Femur (tissue), 1 donor: Measurements from ENCODE around the gene RIC8A.

ENCODE experiments used
- DNase-seq: peaks from one replicate; pipeline ENCODE4 v3.0.0-alpha.2; 2017

RIC8A gene

DNA sequence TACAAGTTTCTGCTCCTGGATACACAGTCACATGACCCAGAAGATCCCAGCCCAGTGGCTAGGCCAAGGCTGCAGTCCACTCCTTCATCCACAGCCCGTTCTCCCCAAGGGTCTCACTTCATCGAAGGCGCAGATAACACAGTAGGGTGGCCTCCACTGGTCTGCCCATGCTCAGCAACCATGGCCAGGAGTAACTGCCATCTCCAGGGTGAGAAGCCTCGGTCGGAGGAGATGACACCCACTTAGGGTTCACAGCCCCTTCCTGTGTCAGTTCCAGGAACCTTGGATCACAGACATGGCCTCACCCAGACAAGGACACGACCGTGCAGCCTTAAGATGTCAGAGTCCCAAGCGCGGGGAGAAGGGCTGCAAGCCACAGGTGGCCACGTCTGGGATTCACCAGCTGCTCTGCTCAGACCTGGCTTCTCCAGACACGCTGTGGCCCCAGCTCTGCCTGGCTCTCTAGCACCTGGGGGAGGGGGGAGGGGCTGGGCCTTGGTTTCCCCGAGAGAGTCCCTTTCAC, 2.9 kb upstream of the RIC8A start:
- peak; percentile 28 for DNase-seq

DNA sequence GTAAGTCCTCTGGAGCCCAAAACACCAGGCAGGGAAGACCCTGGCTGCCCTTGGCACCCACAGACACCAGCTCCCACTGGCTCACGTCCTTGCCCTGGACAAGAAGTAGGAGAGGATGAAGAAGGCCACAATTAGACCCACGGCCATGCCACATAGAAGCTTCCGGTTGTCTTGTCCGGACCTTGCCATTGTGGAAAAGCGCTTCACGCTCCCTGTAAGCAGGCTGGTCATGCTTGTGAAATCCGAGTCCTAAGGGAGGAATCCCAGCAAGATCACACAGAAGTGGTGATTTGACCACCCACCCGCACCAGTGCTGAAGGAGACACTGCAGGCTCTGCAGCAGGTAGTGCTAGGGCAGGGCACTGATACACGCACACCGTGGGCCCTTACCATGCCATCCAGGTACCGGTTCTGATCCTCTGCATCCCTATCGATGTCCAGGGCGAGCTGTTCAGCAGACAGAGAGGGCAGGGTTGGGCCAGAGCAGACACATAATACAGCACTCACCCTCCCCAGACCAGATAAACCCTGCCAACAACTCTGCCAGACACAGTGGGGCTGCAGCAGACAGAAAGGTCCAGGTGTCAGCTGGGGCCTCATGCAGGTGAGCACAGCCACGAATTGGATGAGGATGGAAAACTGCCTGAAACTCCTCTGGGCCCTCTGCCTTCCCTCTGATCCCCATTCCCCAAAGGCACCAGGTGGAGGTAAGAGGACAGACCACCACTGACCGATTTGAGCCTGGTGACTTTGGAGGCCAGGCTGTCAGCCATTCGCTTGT, 2.1 kb upstream of the RIC8A start:
- DNase-seq = no peak

DNA sequence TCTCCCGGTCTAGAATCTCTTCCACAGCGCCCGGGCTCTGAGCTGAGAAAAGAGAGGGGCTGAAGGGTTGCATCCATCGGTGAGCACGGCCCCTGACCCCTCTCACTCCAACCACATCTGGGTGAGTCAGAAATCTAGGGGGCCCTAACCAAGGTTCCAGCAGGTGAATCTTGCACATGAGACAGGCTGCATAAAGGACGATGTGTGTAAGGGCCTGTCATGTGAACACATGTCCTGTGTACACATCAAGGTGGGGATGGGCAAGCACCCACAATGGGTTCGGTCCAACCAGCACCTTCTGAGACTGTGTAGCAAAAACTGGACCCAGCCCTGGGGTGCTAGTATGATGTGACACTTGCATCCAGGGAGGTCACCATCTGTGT, 1.5 kb upstream of the RIC8A start:
- DNase-seq = peak; percentile 19

DNA sequence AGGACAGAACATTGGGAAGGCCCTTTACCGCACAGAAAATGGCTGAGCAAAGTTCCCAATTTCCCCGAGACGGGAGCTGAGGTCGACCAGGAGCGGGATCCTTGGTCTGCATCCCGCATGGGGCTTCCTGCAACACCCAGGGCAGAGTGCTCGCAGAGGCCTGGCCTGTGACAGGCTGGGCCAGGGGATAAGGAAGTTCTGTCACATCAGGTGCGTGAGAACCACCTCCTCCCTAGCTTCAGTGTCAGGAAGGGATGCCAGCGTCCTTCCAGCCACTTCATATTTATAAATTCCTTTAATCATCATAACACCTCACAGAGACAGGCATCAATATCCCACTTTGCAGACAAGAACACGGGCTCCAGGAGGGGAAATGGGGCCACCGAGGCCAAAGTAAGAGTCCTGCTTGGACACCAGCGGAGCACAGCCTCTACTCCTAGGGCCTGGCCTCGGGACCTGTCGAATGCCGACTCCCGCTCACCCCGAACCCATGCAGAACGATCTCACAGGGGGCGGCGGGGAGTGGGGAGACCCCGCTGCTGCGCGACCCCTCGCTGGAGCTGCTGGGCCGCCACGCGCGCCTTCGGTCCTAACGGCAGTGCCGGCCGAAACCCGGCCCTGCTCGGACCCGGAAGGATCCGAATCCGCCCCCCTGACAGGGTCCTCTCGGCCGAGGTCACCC, 841 bp upstream of the RIC8A start:
- peak; percentile 39 for DNase-seq

DNA sequence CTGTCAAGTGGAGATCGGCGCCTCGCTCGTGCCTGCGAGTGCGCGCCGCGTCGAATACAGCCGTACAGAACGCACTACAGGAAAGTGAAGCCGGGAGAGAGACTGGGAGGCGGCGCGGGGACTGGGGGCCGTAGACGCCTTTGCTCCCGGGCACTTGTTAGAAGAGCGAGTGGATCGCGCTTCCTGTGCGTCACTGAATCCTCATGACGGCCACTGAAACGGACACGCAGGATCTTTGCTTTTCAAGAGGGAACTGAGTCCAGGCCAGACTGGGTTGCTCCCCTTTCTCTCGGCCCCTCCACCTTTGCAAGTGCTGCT, 314 bp downstream of the RIC8A start:
- no peak for DNase-seq

DNA sequence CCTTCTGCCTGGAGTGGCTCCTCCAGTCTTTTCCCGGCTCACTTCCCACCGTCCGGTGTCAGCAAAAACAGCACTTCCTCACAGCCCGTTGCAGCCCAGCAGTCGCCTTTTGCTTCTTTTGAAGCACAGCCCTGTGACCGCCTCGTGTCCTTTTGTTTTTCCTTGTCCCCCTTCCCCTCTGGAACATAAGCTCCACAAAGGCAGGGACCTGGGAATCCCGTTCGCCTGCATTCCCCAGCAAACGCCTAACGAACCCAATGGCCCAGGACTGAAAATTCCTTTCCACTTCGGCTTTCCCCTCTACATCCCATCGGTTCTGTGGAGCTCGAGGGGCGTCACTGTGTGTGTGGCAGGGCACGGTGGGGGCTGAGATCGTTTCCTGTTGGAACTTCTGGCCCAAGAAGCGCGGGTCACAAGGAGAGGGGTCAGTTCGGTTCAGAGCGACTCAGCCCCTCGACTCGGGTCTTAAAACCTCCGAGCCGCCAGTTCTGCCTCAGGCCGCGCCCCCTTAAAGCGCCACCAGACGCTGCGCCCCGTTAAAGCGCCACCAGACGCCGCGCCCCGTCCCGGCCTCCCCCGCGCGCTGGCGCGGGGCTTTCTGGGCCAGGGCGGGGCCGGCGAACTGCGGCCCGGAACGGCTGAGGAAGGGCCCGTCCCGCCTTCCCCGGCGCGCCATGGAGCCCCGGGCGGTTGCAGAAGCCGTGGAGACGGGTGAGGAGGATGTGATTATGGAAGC, 841 bp downstream of the RIC8A start:
- peak; percentile 89 for DNase-seq

DNA sequence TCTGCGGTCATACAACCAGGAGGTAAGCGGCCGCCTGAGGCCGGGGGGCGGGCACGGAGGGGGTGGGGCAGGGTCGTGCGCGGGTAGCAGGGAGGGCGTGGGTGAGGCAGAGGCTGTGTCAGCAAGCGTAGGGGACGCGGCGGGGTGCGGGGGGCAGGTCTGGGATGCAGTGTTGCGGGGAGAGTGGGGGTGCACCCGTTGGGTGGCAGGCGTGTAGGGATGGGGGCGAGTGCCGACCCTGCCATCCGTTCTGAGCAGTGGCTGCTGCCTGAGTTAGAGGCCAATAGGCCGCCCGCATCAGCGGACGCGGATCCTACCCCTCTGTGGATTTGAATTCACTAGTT, 1.4 kb downstream of the RIC8A start:
- no peak for DNase-seq

DNA sequence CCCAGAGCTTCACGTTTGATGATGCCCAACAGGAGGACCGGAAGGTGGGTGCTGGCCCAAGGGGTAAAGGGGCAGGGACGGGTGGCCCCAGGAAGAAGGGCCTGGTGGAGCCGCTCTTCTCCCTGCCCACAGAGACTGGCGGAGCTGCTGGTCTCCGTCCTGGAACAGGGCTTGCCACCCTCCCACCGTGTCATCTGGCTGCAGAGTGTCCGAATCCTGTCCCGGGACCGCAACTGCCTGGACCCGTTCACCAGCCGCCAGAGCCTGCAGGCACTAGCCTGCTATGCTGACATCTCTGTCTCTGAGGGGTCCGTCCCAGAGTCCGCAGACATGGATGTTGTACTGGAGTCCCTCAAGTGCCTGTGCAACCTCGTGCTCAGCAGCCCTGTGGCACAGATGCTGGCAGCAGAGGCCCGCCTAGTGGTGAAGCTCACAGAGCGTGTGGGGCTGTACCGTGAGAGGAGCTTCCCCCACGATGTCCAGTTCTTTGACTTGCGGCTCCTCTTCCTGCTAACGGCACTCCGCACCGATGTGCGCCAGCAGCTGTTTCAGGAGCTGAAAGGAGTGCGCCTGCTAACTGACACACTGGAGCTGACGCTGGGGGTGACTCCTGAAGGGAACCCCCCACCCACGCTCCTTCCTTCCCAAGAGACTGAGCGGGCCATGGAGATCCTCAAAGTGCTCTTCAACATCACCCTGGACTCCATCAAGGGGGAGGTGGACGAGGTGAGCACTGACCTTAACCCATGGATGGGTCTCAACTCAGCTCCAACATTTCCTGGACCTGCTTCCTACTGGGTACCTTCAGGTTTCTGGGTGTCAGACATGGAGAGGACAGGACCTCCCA, 2.0 kb downstream of the RIC8A start:
- no peak for DNase-seq

DNA sequence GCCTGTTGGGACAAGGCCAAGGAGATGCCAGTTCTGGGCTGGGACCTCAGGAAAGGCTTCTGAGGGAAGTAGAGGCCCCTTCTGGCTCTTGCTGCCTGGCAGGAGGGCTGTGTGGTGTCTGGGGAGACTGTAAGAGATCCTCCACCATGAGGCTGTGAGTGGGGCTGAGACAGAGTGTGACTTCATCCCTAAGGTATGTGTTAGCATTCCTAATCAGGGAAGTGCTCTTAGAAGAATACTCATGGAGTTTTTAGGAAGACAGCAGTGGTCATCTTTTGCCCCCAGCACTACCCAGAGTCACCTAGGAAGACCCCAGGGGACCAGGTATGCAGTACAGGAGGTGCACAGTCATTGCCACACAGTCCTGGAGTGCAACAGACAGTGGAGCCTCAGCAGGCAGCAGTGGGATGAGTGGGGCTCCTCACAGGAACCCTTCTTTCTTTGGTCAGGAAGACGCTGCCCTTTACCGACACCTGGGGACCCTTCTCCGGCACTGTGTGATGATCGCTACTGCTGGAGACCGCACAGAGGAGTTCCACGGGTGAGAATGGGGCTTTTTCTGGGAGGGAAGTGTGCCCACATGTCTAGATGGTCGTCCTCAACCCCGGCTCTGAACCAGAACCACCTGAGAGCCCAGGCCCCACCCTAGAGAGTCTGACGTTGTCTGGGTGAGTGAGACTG, 2.8 kb downstream of the RIC8A start:
- DNase-seq = no peak

DNA sequence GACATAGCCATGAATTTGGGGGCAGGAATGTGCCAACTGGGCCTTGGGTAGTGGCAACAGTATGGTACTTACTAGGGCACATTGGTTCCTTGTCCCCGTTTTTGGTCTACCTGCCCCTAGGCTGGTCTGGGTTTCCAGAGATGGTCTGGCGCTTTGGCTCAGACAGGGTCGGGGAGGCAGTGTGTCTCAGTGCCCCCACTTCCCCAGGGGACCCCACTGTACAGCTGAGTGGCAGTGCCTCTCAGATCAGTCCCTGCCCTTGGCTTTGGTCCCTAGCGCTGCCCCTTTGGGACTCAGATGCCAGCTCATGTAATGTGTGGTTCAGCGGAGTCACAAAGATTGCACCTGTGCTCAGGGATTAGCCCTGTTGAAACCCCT, 3.3 kb downstream of the RIC8A start:
- no peak for DNase-seq

DNA sequence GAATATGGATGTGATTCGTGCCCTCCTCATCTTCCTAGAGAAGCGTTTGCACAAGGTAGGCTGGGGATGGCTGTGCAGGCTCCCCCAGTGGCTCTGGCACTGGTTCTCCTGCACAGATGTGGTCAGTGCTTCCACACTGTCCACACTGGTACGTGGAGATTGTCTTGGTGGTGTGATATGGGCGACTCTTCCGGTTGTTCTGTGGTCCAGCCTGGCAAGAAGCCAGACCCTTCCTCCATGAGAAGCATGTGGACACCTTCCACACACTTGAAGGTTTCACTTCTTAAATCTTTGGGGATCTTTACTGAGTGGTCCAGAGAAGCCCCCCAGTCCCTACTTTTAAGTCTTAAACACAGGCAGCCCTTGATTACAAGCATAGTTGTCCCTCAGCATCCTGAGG, 3.8 kb downstream of the RIC8A start:
- DNase-seq = no peak

DNA sequence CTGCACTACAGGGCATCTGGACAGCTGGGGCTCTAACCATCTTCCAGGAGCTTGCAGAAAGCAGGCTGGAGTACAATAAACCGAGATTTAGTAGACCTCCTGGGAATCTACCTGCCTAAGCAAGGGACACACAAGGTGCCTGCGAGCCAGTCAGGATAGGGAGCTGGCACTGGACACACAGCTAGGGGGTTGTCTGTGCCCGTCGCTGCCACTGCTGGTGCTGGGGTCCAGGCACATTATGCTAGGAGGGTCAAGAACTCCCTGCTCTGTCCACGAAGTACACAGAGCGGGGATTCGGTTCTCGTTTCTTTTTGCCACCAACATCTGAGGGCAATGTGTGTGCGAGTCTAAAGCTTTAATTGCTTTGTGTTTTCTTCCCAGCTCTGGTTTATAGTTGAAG, 4.2 kb downstream of the RIC8A start:
- no peak for DNase-seq

DNA sequence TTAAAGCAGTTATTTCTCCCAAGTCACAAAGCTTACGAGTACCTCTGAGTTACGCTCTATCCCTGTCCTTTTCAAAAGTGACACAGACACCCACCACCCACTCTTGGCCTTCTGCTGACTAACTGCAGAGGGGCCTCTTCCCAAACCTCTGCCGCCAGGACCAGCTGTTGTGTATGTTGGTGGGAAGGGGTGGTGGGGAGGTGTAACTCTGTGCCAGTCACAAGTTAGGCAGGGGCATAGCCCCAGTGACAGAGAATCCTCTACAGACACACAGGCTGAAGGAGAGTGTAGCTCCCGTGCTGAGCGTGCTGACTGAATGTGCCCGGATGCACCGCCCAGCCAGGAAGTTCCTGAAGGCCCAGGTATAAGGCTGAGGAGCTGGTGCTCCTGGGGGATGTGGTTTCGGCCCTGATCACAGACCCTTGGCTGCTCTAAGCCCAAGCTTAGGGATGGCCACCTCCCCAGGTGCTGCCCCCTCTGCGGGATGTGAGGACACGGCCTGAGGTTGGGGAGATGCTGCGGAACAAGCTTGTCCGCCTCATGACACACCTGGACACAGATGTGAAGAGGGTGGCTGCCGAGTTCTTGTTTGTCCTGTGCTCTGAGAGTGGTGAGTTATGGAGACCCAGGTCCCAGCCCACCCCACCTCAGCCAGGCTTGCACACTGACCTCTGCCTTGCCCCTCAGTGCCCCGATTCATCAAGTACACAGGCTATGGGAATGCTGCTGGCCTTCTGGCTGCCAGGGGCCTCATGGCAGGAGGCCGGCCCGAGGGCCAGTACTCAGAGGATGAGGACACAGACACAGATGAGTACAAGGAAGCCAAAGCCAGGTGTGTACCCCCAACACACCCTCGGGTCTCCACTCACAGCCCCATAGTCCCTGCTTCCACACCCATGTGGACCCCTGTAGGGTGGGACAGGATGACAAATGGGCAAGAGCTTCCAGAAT, 4.9 kb downstream of the RIC8A start:
- no peak for DNase-seq

DNA sequence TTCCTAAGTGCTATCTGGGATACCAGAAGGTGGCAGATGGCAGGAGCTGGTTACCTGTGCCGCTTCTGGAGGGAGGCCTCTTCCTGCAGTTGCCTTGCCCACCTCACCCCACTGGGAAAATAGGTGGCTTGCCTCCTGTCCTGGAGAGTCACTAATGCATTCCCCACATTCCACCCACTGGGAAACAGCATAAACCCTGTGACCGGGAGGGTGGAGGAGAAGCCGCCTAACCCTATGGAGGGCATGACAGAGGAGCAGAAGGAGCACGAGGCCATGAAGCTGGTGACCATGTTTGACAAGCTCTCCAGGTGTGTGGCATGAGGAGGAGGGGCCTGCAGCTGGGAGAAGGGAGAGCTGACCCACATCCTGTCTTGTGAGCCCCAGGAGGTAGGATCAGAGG, 5.6 kb downstream of the RIC8A start:
- no peak for DNase-seq

DNA sequence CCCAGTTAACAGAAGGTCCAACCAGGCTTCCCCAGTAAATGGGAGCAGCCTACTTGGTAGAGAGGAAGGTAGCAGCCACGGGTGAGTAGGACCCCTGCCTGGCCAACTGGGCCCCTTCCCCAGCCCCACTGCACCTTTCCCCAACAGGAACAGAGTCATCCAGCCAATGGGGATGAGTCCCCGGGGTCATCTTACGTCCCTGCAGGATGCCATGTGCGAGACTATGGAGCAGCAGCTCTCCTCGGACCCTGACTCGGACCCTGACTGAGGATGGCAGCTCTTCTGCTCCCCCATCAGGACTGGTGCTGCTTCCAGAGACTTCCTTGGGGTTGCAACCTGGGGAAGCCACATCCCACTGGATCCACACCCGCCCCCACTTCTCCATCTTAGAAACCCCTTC, 6.6 kb downstream of the RIC8A start:
- DNase-seq = no peak

DNA sequence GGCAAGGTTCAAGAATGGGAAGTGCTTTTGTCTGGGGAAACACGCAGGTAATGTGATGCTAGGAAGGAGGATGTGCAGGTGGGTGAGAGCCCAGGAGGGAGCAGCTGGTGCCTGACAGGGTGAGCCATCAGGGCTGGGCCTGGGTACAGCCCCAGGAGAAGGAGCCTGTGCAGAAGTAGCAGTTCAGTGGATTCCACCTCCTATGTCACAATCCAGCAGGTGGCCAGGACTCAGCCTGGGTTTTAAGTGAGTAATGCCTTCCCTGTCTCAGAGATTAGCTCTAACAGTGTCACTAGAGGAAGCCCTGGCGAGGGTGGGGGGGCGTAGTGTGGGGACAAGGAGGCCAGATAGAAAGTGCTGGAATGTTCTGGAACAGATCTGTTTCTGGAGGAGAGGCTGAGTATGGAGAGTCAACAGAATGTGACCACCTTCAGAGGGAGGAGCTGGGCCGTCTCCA, 8.1 kb downstream of the RIC8A start:
- DNase-seq = no peak

DNA sequence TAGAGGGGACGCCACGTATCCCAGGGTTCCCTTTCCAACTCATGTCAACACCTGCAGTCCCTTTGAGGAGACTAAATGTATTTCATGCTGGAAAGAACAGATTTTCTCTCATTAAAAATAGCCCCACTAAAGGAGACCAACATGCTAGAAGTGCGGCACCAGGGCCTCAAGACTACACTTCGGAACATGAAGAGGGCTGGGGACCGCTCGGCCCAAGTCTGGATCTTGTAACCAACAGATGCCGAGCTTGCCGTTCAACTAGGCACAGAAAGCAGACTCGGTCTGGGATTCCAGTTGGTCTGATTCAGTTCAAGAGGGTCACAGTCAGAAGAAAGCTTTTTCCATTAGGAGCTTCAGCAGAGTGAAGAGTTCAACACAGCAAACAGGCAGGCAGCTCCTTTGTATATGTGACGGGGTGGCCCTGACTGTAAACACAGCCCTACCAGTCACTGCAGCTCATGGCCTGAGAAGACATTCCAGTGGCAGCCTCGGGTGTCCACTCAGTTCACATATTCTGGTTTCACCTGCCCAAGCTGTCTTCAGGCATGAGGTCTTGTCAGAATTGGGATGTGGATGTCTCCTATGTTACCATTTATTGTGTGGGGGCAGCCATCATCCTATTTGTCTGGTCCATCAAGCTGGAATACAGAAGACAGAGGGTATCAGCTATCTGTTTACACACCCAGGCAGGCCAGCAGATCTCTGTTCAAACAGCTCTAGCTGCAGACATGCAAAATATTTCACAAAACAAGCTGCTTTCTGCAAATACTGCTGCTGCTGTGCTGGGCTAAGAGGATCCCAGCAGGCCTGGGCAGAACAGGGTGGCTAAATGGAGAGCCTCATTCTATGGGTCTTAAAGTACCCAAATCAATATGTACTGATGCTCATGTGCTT, 8.8 kb downstream of the RIC8A start:
- no peak for DNase-seq

DNA sequence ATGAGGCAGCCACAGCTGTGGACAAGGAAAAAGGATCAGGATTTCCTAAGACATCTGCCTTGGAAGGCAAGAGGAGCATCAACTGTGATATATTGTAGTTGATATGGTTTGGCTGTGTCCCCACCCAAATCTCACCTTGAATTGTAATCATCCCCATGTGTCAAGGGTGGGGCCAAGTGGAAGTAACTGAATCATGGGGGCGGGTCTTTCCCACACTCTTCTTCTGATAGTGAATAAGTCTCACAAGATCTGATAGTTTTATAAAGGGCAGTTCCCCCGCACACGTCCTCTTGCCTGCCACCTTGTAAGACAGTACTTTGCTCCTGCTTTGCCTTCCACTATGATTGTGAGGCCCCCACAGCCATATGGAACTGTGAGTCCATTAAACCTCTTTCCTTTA, 10.2 kb downstream of the RIC8A start:
- DNase-seq = no peak

DNA sequence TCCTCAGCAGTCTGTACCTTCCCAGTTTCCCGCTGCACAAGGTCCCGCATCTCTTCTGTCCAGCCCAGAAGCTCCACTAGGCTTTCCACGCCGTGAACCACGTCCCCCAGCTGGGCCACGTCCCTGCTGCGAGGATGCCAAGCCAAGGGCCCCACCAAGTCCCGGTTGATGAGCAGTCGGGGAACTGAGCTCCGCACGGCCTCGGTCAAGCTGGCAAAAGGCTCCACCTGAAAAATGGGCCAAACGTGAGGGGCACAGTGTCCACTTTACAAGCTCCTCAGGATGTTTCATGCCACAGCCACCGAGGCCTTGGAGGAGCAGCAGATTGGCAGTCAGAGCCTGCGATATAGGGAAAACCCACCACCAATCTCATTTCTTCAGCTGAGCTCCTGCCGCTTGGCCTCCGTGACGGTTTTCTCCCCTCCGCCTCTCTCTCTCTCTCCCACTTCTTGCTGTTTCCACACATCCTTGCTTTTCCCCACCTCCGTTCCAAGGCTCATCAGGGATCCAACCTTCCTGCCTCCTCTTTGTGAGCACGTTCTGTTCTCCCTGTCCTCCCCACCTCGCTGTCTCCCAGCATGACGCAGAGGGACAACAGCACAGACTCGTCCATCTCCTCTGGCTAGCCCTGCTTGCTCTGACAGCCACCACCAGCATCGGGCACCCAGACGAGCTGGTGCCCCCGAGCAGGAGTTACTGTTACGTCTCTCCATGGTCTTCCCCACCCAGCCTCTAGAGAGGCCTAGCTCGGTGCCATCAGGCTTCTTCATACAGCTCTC, 11.5 kb downstream of the RIC8A start:
- DNase-seq = no peak
